ENCODE measurements around the gene CUL7. TPM values are rescaled to one million over a fixed set of nuclear protein-coding genes. Genes with fewer than 3 reads are reported as not detected.

Gene CUL7
- total and polyA plus RNA-seq, 2 donors (not counting 1 experiment from before 2014, with no cell fraction given): 17.4 to 21.4 TPM

DNA sequence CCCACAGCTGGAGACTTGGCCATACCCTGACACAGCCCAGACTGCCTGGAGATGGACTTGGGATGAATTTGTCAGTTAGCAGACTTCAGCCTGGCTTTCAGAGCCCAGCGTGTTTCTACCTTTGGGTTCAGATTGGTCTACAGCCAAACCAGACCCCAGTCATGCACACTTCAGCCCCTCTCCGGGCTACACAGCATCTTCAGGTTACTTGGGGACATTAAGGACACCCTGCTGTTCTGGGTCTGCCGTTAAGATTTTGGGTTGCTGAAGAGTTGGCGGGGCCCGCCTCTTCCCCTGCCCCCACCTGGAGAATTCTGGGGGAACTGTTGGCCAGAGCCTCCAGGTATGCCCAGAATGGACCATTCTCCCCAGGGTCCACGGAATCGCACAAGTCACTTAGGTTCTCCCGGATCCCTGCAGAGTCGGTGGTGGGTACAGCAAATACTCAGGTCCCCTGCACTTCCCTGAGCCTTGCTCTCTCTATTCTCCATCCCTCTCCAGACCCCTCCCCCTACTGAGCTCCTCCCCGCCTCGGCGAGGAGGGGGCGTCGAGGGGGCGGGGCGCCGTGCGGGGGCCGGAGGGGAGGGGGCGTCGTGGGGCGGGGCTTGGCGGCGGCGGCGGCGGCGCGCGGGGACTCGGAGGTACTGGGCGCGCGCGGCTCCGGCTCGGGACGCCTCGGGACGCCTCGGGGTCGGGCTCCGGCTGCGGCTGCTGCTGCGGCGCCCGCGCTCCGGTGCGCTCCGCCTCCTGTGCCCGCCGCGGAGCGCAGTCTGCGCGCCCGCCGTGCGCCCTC lies 22.2 kb upstream of the CUL7 start, which contains the start of gene PTK7:
PTK7 (plus strand) TSS at position 645 of the 794 bp plus-strand sequence. CDS start 175 bp downstream, outside the sequence.
- H3K9me3 ChIP-seq (ENCODE audit: control extremely low read depth in 1 of 3, control insufficient read depth in 2 of 3, insufficient read depth in 1 of 3, low read length in 2 of 3): peaks cover 0 to 4% (median 0%) of the 10 kb centered on the region in 3 donors
- Mint-ChIP-seq H3K27me3 (peaks cover 27% of the 10 kb centered on the region), H3K9me3 (ENCODE audit: insufficient read depth) (no peaks in the 10 kb centered on the region), H3K4me1 (peaks cover 12% of the 10 kb centered on the region), H3K27ac (no peak within 1 kb of the TSS), H3K4me3 (peak within 1 kb of the TSS; percentile 74)
- intact Hi-C loops (cut with micrococcal nuclease): no loop called here
- peak within 1 kb of the TSS; percentile 68 for H2AFZ ChIP-seq (ENCODE audit: insufficient read depth, low read depth, low read length, poor library complexity, severe bottlenecking)
- ChIA-PET POLR2A (no interaction called here), CTCF (interaction anchor here (0.6 kb wide), 1 partner anchor 1030 kb away, joined by 3 read pairs; no protein-coding TSS in a partner anchor)
- no peak within 1 kb of the TSS for H3K27ac ChIP-seq (ENCODE audit: low read length in 2 of 2)
- ATAC-seq (ENCODE audit: low read depth) (peak; percentile 33), DNase-seq (no peak)
- TF ChIP-seq EZH2 (IDR thresholded peaks at IDR 0.05; ENCODE audit: borderline replicate concordance, insufficient read depth, low read depth, low read length, poor library complexity, severe bottlenecking): no peak
- TF ChIP-seq, protein P1, sequence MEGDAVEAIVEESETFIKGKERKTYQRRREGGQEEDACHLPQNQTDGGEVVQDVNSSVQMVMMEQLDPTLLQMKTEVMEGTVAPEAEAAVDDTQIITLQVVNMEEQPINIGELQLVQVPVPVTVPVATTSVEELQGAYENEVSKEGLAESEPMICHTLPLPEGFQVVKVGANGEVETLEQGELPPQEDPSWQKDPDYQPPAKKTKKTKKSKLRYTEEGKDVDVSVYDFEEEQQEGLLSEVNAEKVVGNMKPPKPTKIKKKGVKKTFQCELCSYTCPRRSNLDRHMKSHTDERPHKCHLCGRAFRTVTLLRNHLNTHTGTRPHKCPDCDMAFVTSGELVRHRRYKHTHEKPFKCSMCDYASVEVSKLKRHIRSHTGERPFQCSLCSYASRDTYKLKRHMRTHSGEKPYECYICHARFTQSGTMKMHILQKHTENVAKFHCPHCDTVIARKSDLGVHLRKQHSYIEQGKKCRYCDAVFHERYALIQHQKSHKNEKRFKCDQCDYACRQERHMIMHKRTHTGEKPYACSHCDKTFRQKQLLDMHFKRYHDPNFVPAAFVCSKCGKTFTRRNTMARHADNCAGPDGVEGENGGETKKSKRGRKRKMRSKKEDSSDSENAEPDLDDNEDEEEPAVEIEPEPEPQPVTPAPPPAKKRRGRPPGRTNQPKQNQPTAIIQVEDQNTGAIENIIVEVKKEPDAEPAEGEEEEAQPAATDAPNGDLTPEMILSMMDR (IDR thresholded peaks at IDR 0.05): no peak
- no peaks in the 10 kb centered on the region for H4K20me1 ChIP-seq (ENCODE audit: control insufficient read depth, insufficient read depth, low read length, poor library complexity, severe bottlenecking)
- peaks cover 3 to 6% of the 10 kb centered on the region in 2 experiments for H3K36me3 ChIP-seq (replicated peaks in 1 of 2; ENCODE audit: control extremely low read depth in 1 of 2, control insufficient read depth in 1 of 2, extremely low read depth in 1 of 2, insufficient read depth in 2 of 2, low read length in 1 of 2)
- peak within 1 kb of the TSS; percentile 45 for H3K9ac ChIP-seq (ENCODE audit: low read length)
- H3K4me2 ChIP-seq (replicated peaks; ENCODE audit: low read depth, low read length, poor library complexity, severe bottlenecking): peak within 1 kb of the TSS; percentile 87
- no peaks in the 10 kb centered on the region for H3K79me2 ChIP-seq (ENCODE audit: control insufficient read depth, insufficient read depth, low read length)
- peak within 1 kb of the TSS in 4 of 5 experiments; percentile 22 to 52 (median 42) for H3K4me3 ChIP-seq (ENCODE audit: control extremely low read depth in 1 of 5, extremely low read depth in 1 of 5, insufficient read depth in 1 of 5, low read depth in 2 of 5, low read length in 4 of 5)
- peaks cover 0 to 26% (median 10%) of the 10 kb centered on the region in 4 experiments for H3K27me3 ChIP-seq (replicated peaks in 1 of 4; ENCODE audit: control extremely low read depth in 1 of 4, control insufficient read depth in 3 of 4, insufficient read depth in 4 of 4, low read length in 3 of 4)
- H3K4me1 ChIP-seq (ENCODE audit: control insufficient read depth in 2 of 2, insufficient read depth in 2 of 2, low read length in 2 of 2): peaks cover 14 to 15% of the 10 kb centered on the region in 2 donors
- WGBS (ENCODE audit: insufficient coverage): 6% methylated on average over 53 of the region's 60 CpGs

All from B cell (primary cell).